ENCODE results near the gene TRABD2B.

DNA sequence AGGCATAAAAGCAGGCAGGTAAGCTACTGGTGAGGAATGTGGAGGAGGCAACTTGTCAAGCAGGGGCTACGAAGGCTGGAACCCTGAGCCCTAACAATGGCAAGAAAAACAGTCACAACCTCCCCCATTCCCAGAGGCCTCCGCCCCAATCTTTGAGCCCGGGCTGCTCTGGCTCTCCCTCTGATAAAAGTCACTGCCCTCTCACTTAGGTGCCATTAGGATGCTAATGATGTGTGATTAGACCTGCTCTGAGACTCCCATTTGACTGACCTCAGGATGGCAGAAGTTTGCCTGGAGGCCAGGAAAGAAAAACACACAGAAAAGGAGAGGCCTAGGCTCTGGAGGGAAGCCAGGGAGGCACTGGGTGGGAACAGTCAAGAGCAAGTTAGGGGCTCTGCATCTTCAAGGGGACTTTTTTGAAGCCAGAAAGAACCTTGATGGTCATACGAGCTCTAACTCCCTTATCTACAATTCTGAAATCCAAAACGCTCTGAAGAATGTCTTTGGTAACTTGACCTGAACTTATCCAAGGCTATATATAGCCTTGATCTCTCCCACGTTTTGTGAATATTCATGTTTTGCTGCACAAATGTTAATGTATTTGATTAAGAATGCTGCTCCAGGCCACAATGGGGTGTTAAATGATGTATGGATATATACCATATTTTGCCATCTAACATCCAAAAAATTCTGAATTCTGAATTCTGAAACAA lies 98.9 kb downstream of the TRABD2B start:
- TF ChIP-seq CTCF (IDR thresholded peaks at IDR 0.05; ENCODE audit: poor library complexity) (no peak), EZH2 (IDR thresholded peaks at IDR 0.05; ENCODE audit: borderline replicate concordance) (no peak), EZH2phosphoT487 (IDR thresholded peaks at IDR 0.05; ENCODE audit: low read depth, severe bottlenecking, unreplicated experiment) (no peak)

Measured in hepatocyte (in vitro differentiated cells).